ENCODE data around the gene PRF1.

Gene PRF1

GRCh38 chr10:70555371-70555770 lies 47.2 kb downstream of the PRF1 start:
- H3K27me3 ChIP-seq (replicated peaks): no peaks in the 10 kb centered on the region
- H3K4me3 ChIP-seq (ENCODE audit: low read depth, low read length): no peak overlapping the region
- DNase-seq: no peak
- no peaks in the 10 kb centered on the region for H3K36me3 ChIP-seq (replicated peaks)
- TF ChIP-seq CTCF (IDR thresholded peaks at IDR 0.05; ENCODE audit: low read depth, low read length, missing control alignments): no peak
- no peak overlapping the region for H3K27ac ChIP-seq
- in situ Hi-C loops (cut with HindIII; ENCODE audit: low pct_ligation_motif_present, low sequenced_read_pairs): loop anchor here (25.0 kb wide), 2 partner anchors 107 to 207 kb away; partner anchors contain the start of gene ADAMTS14

GRCh38 chr10:70552586-70552985 lies 50.0 kb downstream of the PRF1 start:
- peak overlapping the region; percentile 40 for H3K27ac ChIP-seq
- H3K36me3 ChIP-seq (replicated peaks): no peaks in the 10 kb centered on the region
- in situ Hi-C loops (cut with HindIII; ENCODE audit: low pct_ligation_motif_present, low sequenced_read_pairs): loop anchor here (25.0 kb wide), 2 partner anchors 110 to 210 kb away; partner anchors contain the start of gene ADAMTS14
- no peak for DNase-seq
- H3K4me3 ChIP-seq (ENCODE audit: low read depth, low read length): no peak overlapping the region
- no peaks in the 10 kb centered on the region for H3K27me3 ChIP-seq (replicated peaks)
- TF ChIP-seq CTCF (IDR thresholded peaks at IDR 0.05; ENCODE audit: low read depth, low read length, missing control alignments): no peak

GRCh38 chr10:70551971-70552422 lies 50.5 kb downstream of the PRF1 start:
- in situ Hi-C loops (cut with HindIII; ENCODE audit: low pct_ligation_motif_present, low sequenced_read_pairs): loop anchor here (25.0 kb wide), 2 partner anchors 110 to 210 kb away; partner anchors contain the start of gene ADAMTS14
- Histone ChIP-seq H3K4me3 (ENCODE audit: low read depth, low read length) (no peak overlapping the region), H3K27me3 (replicated peaks) (no peaks in the 10 kb centered on the region), H3K27ac (peak overlapping the region; percentile 16), H3K36me3 (replicated peaks) (no peaks in the 10 kb centered on the region)
- TF ChIP-seq CTCF (IDR thresholded peaks at IDR 0.05; ENCODE audit: low read depth, low read length, missing control alignments): no peak
- peak; percentile 91 for DNase-seq

- no peaks in the 10 kb centered on the region for H3K27me3 ChIP-seq (replicated peaks)
- no peak for DNase-seq
- no peaks in the 10 kb centered on the region for H3K36me3 ChIP-seq (replicated peaks)
- in situ Hi-C loops (cut with HindIII; ENCODE audit: low pct_ligation_motif_present, low sequenced_read_pairs): loop anchor here (25.0 kb wide), 2 partner anchors 111 to 211 kb away; partner anchors contain the start of gene ADAMTS14
- peak; percentile 30 for TF ChIP-seq CTCF (IDR thresholded peaks at IDR 0.05; ENCODE audit: low read depth, low read length, missing control alignments)
- H3K27ac ChIP-seq: peak overlapping the region; percentile 16
- H3K4me3 ChIP-seq (ENCODE audit: low read depth, low read length): no peak overlapping the region
Measured at GRCh38 chr10:70551466-70551865, 51.1 kb downstream of the PRF1 start.

GRCh38 chr10:70550459-70550858 lies 52.1 kb downstream of the PRF1 start:
- in situ Hi-C loops (cut with HindIII; ENCODE audit: low pct_ligation_motif_present, low sequenced_read_pairs): loop anchor here (25.0 kb wide), 2 partner anchors 112 to 212 kb away; partner anchors contain the start of gene ADAMTS14
- no peak for TF ChIP-seq CTCF (IDR thresholded peaks at IDR 0.05; ENCODE audit: low read depth, low read length, missing control alignments)
- H3K27me3 ChIP-seq (replicated peaks): no peaks in the 10 kb centered on the region
- no peak overlapping the region for H3K4me3 ChIP-seq (ENCODE audit: low read depth, low read length)
- no peak overlapping the region for H3K27ac ChIP-seq
- DNase-seq: no peak
- no peaks in the 10 kb centered on the region for H3K36me3 ChIP-seq (replicated peaks)

All from brain microvascular endothelial cell (primary cell).